ENCODE data around the gene CSNK2A3. TPM values are rescaled to one million over a fixed set of nuclear protein-coding genes. Genes with fewer than 3 reads are reported as not detected.

The CSNK2A3 gene
- total and polyA plus RNA-seq, 10 of the 15 experiments (the other 5 are each of a cell fraction or from before 2014, with no cell fraction given): 0.68 to 6.2 (median 1.4) TPM

DNA sequence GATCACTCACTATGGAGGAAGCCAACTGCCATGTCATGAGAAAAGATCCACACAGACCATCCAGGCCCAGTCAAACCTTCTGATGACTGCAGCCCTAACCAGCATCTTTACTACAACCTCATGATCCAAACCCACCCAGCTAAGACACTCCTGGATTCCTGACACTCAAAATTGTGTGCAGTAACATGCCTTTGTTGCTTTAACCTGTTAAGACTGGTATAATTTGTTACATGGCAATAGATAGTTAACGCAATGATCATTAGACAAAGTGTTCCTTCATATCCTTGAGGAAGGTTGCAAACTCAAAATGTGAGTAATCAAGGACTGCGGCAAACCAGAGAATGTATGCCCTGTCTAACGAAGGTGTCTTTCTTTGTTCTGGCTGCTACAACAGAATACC, 47.1 kb upstream of the CSNK2A3 start:
- in situ Hi-C loops (cut with MboI) (no loop called here), intact Hi-C loops (cut with micrococcal nuclease; ENCODE audit: unreplicated experiment) (loop anchor here (2.0 kb wide), 1 partner anchor 387 kb away; no protein-coding TSS in a partner anchor)
- Histone ChIP-seq H3K79me2 (ENCODE audit: control insufficient read depth, insufficient read depth, low read length) (no peaks in the 10 kb centered on the region), H3K9me3 (replicated peaks; ENCODE audit: control insufficient read depth, insufficient read depth, low read length) (no peaks in the 10 kb centered on the region), H2AFZ (ENCODE audit: control insufficient read depth, low read depth, low read length) (no peak overlapping the region), H3K36me3 (ENCODE audit: control insufficient read depth in 2 of 2, insufficient read depth in 2 of 2, low read length in 1 of 2) (no peaks in the 10 kb centered on the region; a peak in 2 of 4 replicates), H3K27me3 (replicated peaks in 1 of 2; ENCODE audit: control insufficient read depth in 2 of 2, insufficient read depth in 2 of 2, low read length in 1 of 2) (no peaks in the 10 kb centered on the region), H3K4me3 (no peak overlapping the region), H3K4me1 (ENCODE audit: control insufficient read depth, insufficient read depth, low read length) (no peaks in the 10 kb centered on the region), H3K9ac (ENCODE audit: control insufficient read depth, insufficient read depth, low read length) (no peak overlapping the region), H4K20me1 (ENCODE audit: control insufficient read depth, insufficient read depth) (no peaks in the 10 kb centered on the region), H3K4me2 (ENCODE audit: control insufficient read depth, insufficient read depth) (no peak overlapping the region), H3K27ac (ENCODE audit: control insufficient read depth, insufficient read depth) (no peak overlapping the region)
- no peak for ATAC-seq
- no peak for FAIRE-seq
- ChIA-PET POLR2A (no interaction called here), CTCF (interaction anchor here (0.9 to 2.7 kb wide), 5 partner anchors 12 to 387 kb away, joined by 3 to 19 read pairs (median 7); no protein-coding TSS in a partner anchor), SMC1A (ENCODE audit: uncharacterized antibody, unreplicated experiment) (interaction anchor here (1.2 to 2.2 kb wide), 3 partner anchors 21 to 372 kb away, joined by 4 to 5 read pairs (median 4); no protein-coding TSS in a partner anchor), RAD21 (ENCODE audit: unreplicated experiment) (interaction anchor here (3.0 kb wide), 1 partner anchor 387 kb away, joined by 12 read pairs; no protein-coding TSS in a partner anchor)
- 71% methylated on average over 3 of the region's 3 CpGs for WGBS (ENCODE audit: insufficient coverage, insufficient replicate concordance, low lambda C conversion rate, missing lambda C conversion rate)
- no peak for TF ChIP-seq MEF2B (IDR thresholded peaks at IDR 0.05; ENCODE audit: partially characterized antibody, poor library complexity, severe bottlenecking)
- no peak for TF ChIP-seq SIN3A (IDR thresholded peaks at IDR 0.05; ENCODE audit: low read depth, low read length)
- no peak for TF ChIP-seq NFIC (IDR thresholded peaks at IDR 0.05; ENCODE audit: low read depth, low read length)
- no peak for TF ChIP-seq RAD21 (IDR thresholded peaks at IDR 0.05; ENCODE audit: insufficient read depth, low read depth, low read length)
- TF ChIP-seq, protein P1, sequence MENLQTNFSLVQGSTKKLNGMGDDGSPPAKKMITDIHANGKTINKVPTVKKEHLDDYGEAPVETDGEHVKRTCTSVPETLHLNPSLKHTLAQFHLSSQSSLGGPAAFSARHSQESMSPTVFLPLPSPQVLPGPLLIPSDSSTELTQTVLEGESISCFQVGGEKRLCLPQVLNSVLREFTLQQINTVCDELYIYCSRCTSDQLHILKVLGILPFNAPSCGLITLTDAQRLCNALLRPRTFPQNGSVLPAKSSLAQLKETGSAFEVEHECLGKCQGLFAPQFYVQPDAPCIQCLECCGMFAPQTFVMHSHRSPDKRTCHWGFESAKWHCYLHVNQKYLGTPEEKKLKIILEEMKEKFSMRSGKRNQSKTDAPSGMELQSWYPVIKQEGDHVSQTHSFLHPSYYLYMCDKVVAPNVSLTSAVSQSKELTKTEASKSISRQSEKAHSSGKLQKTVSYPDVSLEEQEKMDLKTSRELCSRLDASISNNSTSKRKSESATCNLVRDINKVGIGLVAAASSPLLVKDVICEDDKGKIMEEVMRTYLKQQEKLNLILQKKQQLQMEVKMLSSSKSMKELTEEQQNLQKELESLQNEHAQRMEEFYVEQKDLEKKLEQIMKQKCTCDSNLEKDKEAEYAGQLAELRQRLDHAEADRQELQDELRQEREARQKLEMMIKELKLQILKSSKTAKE (IDR thresholded peaks at IDR 0.05; ENCODE audit: low read depth, poor library complexity, severe bottlenecking): no peak
- no peak for TF ChIP-seq SIX5 (IDR thresholded peaks at IDR 0.05; ENCODE audit: low read depth, low read length, severe bottlenecking)
- no peak for TF ChIP-seq LARP7 (IDR thresholded peaks at IDR 0.05)
- TF ChIP-seq POLR2AphosphoS5 (IDR thresholded peaks at IDR 0.05; ENCODE audit: low read length): no peak
- no peak for TF ChIP-seq PKNOX1 (IDR thresholded peaks at IDR 0.05)
- no peak for TF ChIP-seq BACH1 (IDR thresholded peaks at IDR 0.05; ENCODE audit: borderline replicate concordance)
- no peak for TF ChIP-seq TBL1XR1 (IDR thresholded peaks at IDR 0.05; ENCODE audit: low read depth, low read length)
- no peak for TF ChIP-seq SMAD1 (IDR thresholded peaks at IDR 0.05; ENCODE audit: low read depth, partially characterized antibody)
- BruUV-seq (replicated peaks): no TSS peak
- no peak for DNase-seq (ENCODE audit: low read depth, low spot score)

Measured in GM12878 (cell line).